GM10266 (cell line): Measurements from ENCODE around the gene CCDC9.

ENCODE experiments used
- DNase-seq: peaks from one replicate; pipeline ENCODE4 v3.0.0; 2012; ENCODE audit errors: extremely low spot score
- CTCF ChIP-seq: IDR thresholded peaks from 2 replicates; pipeline ENCODE4 v1.5.1; 2012; ENCODE audit warnings: mild to moderate bottlenecking, low read depth; ENCODE audit not compliant: control insufficient read depth, insufficient read depth; ENCODE audit errors: missing control alignments

Gene CCDC9

GRCh38 chr19:47221890-47222289 is 34.4 kb upstream of the CCDC9 start:
- DNase-seq, result no peak
- no peak for TF ChIP-seq CTCF

GRCh38 chr19:47225746-47226425 is 30.4 kb upstream of the CCDC9 start:
- TF ChIP-seq CTCF, result peak; percentile 35
- peak; percentile 99 for DNase-seq

- TF ChIP-seq CTCF, result peak; percentile 5
- peak; percentile 86 for DNase-seq
These were observed 29.6 kb upstream of the CCDC9 start for GRCh38 chr19:47226426-47227351.

GRCh38 chr19:47227352-47228167 is 28.8 kb upstream of the CCDC9 start:
- TF ChIP-seq CTCF, result no peak
- peak; percentile 90 for DNase-seq

GRCh38 chr19:47228168-47228936 is 28.0 kb upstream of the CCDC9 start:
- DNase-seq, result peak; percentile 70
- TF ChIP-seq CTCF, result no peak

- TF ChIP-seq CTCF, result no peak
- DNase-seq, result peak; percentile 22
These were observed 27.2 kb upstream of the CCDC9 start for GRCh38 chr19:47228937-47229675.
